H1 (cell line): ENCODE data around the gene OPN1MW3. TPM values are rescaled to one million over a fixed set of nuclear protein-coding genes. Genes with fewer than 3 reads are reported as not detected.

Experiments
- CTCF ChIA-PET: fragments of 300-600 bp; sonication (Branson Sonifier 250); formaldehyde crosslinking; loops from one replicate; lab custom pipeline; 2021; ENCODE audit not compliant: partially characterized antibody; lab: Charles Lee
- POLR2A ChIA-PET: fragments of 300-600 bp; sonication (Branson Sonifier 250); formaldehyde crosslinking; loops from one replicate; lab custom pipeline; 2021; ENCODE audit warnings: inconsistent platforms; ENCODE audit not compliant: partially characterized antibody; lab: Charles Lee
- DNase-seq, 2 experiments: peaks; one replicate each; pipeline versions ENCODE4 v3.0.0 to v3.0.0-alpha.2; 2010 to 2022; ENCODE audit warnings: low spot score in 2 of 2, low read depth in 1 of 2, mixed read lengths in 1 of 2
- FAIRE-seq: peaks from 2 replicates; lab custom pipeline; 2011; peaks lifted over from hg19 to GRCh38; lab: Jason Lieb, UNC
- H2AFZ ChIP-seq: 2 replicates; pipeline ENCODE4 v1.8.1; 2012; ENCODE audit warnings: low read length, inconsistent platforms
- H2AK5ac ChIP-seq: 2 replicates; pipeline ENCODE4 v1.6.1; 2013; ENCODE audit warnings: low read depth, low read length
- H2BK120ac ChIP-seq: replicated peaks from 2 replicates; pipeline ENCODE3; 2013; ENCODE audit warnings: low read depth, low read length, inconsistent platforms
- H2BK12ac ChIP-seq: 2 replicates; pipeline ENCODE4 v1.6.1; 2013; ENCODE audit warnings: low read depth, low read length
- H2BK15ac ChIP-seq: 2 replicates; pipeline ENCODE4 v1.6.1; 2013; ENCODE audit warnings: low read length
- H2BK20ac ChIP-seq: 2 replicates; pipeline ENCODE4 v1.6.1; 2013; ENCODE audit warnings: low read length
- H2BK5ac ChIP-seq: 2 replicates; pipeline ENCODE4 v1.6.1; 2013; ENCODE audit warnings: low read depth, low read length
- H3K14ac ChIP-seq: 2 replicates; pipeline ENCODE4 v1.6.1; 2013; ENCODE audit warnings: inconsistent platforms; ENCODE audit not compliant: insufficient read length
- H3K18ac ChIP-seq: 2 replicates; pipeline ENCODE4 v1.6.1; 2013; ENCODE audit warnings: low read length; ENCODE audit errors: extremely low read depth
- H3K23ac ChIP-seq: 2 replicates; pipeline ENCODE4 v1.6.1; 2013; ENCODE audit warnings: inconsistent platforms; ENCODE audit not compliant: insufficient read length
- H3K23me2 ChIP-seq: 2 replicates; pipeline ENCODE4 v1.6.1; 2013; ENCODE audit warnings: low read depth, low read length
- H3K27ac ChIP-seq: 2 replicates; pipeline ENCODE4 v1.6.1; 2011; ENCODE audit warnings: low read depth, low read length, inconsistent platforms
- H3K27me3 ChIP-seq, 4 experiments: replicated peaks in 1 of 4; 1 replicate in 1 of 4; 2 replicates in 3 of 4; pipeline versions ENCODE4 v1.6.1 to v1.8.1; 2011 to 2013; ENCODE audit warnings: low read length in 3 of 4, mild to moderate bottlenecking in 3 of 4, inconsistent platforms in 2 of 4, mixed read lengths in 2 of 4, moderate library complexity in 1 of 4; ENCODE audit not compliant: control insufficient read depth in 3 of 4, insufficient read depth in 3 of 4; ENCODE audit errors: extremely low read depth in 1 of 4
- H3K36me3 ChIP-seq, 4 experiments: 2 replicates each; pipeline versions ENCODE4 v1.6.1 to v1.8.1; 2011 to 2013; ENCODE audit warnings: mild to moderate bottlenecking in 4 of 4, low read length in 3 of 4, moderate library complexity in 2 of 4, control low read depth in 1 of 4, inconsistent platforms in 1 of 4; ENCODE audit not compliant: insufficient read depth in 4 of 4, control insufficient read depth in 2 of 4
- H3K4ac ChIP-seq: replicated peaks from 2 replicates; pipeline ENCODE3; 2013; ENCODE audit warnings: low read length, low read depth, mixed read lengths, inconsistent platforms; ENCODE audit not compliant: insufficient read length
- H3K4me1 ChIP-seq, 4 experiments: replicated peaks in 1 of 4; 1 replicate in 1 of 4; 2 replicates in 3 of 4; pipeline versions ENCODE4 v1.6.1 to v1.8.1; 2011 to 2013; ENCODE audit warnings: low read length in 3 of 4, inconsistent platforms in 2 of 4, mixed read lengths in 1 of 4; ENCODE audit not compliant: insufficient read depth in 4 of 4, control insufficient read depth in 3 of 4
- H3K4me2 ChIP-seq, 2 experiments: 2 replicates each; pipeline versions ENCODE4 v1.6.1 to v1.8.1; 2011 to 2013; ENCODE audit warnings: low read depth in 2 of 2, low read length in 2 of 2, control low read depth in 1 of 2, inconsistent platforms in 1 of 2, mild to moderate bottlenecking in 1 of 2; ENCODE audit not compliant: insufficient read depth in 1 of 2
- H3K4me3 ChIP-seq, 4 experiments: fragments of 200-600, 300-600 bp in 1 of 4; sonication (generic), shearing (Covaris generic), sonication (Bioruptor Twin) in 1 of 4; 2 replicates each; pipeline versions ENCODE4 v1.5.1 to v1.8.1; 2011 to 2016; ENCODE audit warnings: low read length in 4 of 4, low read depth in 3 of 4, control low read depth in 2 of 4, inconsistent platforms in 2 of 4, mild to moderate bottlenecking in 2 of 4, mixed read lengths in 1 of 4, moderate library complexity in 1 of 4; ENCODE audit not compliant: insufficient read depth in 2 of 4; ENCODE audit errors: extremely low read depth in 1 of 4
- H3K56ac ChIP-seq: replicated peaks from 2 replicates; pipeline ENCODE3; 2013; ENCODE audit warnings: low read depth, mild to moderate bottlenecking, mixed read lengths, low read length, inconsistent platforms; ENCODE audit not compliant: insufficient read length
- H3K79me1 ChIP-seq: 2 replicates; pipeline ENCODE4 v1.6.1; 2013; ENCODE audit warnings: low read depth, low read length, control low read depth
- H3K79me2 ChIP-seq, 2 experiments: 2 replicates each; pipeline versions ENCODE4 v1.6.1 to v1.8.1; 2012 to 2013; ENCODE audit warnings: low read length in 2 of 2, mild to moderate bottlenecking in 2 of 2, inconsistent platforms in 1 of 2; ENCODE audit not compliant: insufficient read depth in 2 of 2, control insufficient read depth in 1 of 2
- H3K9ac ChIP-seq, 4 experiments: replicated peaks in 1 of 4; 1 replicate in 1 of 4; 2 replicates in 3 of 4; pipeline versions ENCODE4 v1.6.1 to v1.8.1; 2011 to 2013; ENCODE audit warnings: low read depth in 3 of 4, low read length in 3 of 4, control low read depth in 2 of 4, mild to moderate bottlenecking in 2 of 4, moderate library complexity in 2 of 4, inconsistent platforms in 1 of 4; ENCODE audit errors: extremely low read depth in 1 of 4
- H3K9me3 ChIP-seq, 2 experiments: 2 replicates each; pipeline versions ENCODE4 v1.6.1 to v1.8.1; 2012 to 2013; ENCODE audit warnings: mild to moderate bottlenecking in 2 of 2, moderate library complexity in 2 of 2, control low read depth in 1 of 2, inconsistent platforms in 1 of 2, low read depth in 1 of 2, low read length in 1 of 2, mixed read lengths in 1 of 2; ENCODE audit not compliant: insufficient read depth in 2 of 2
- H4K20me1 ChIP-seq, 2 experiments: replicated peaks in 1 of 2; 2 replicates each; pipeline versions ENCODE3 to v1.8.1; 2011 to 2013; ENCODE audit warnings: inconsistent platforms in 2 of 2, low read length in 2 of 2, mild to moderate bottlenecking in 1 of 2; ENCODE audit not compliant: insufficient read depth in 2 of 2, control insufficient read depth in 1 of 2
- H4K5ac ChIP-seq: 2 replicates; pipeline ENCODE4 v1.6.1; 2013; ENCODE audit warnings: low read length, low read depth, mixed read lengths, inconsistent platforms; ENCODE audit not compliant: insufficient read length
- H4K8ac ChIP-seq: 2 replicates; pipeline ENCODE4 v1.8.0; 2013; ENCODE audit warnings: mild to moderate bottlenecking, moderate library complexity, low read length, inconsistent platforms; ENCODE audit not compliant: insufficient read depth; ENCODE audit errors: extremely low read depth
- H4K91ac ChIP-seq: replicated peaks from 2 replicates; pipeline ENCODE3; 2013; ENCODE audit warnings: low read length, mixed read lengths, inconsistent platforms; ENCODE audit not compliant: insufficient read length
- CEBPB ChIP-seq: IDR thresholded peaks from 2 replicates; pipeline ENCODE4 v1.6.1; 2012; ENCODE audit warnings: low read depth, low read length
- RAD21 ChIP-seq, 2 experiments: IDR thresholded peaks in 1 of 2; conservative IDR thresholded peaks in 1 of 2; 2 replicates each; pipeline ENCODE4 v1.6.1; 2011; ENCODE audit warnings: low read depth in 2 of 2, low read length in 2 of 2, improper control_type of control experiment in 1 of 2, inconsistent platforms in 1 of 2, mild to moderate bottlenecking in 1 of 2, moderate library complexity in 1 of 2
- SAP30 ChIP-seq: fragments of 300-600 bp; sonication (generic); IDR thresholded peaks from 2 replicates; pipeline ENCODE4 v1.7.1; 2012; ENCODE audit warnings: low read length, moderate library complexity, mild to moderate bottlenecking, inconsistent platforms; ENCODE audit not compliant: insufficient read depth, insufficient replicate concordance
- SIN3A ChIP-seq, 2 experiments: IDR thresholded peaks in 1 of 2; conservative IDR thresholded peaks in 1 of 2; 2 replicates each; pipeline ENCODE4 v1.6.1; 2011 to 2012; ENCODE audit warnings: low read length in 2 of 2, improper control_type of control experiment in 1 of 2, low read depth in 1 of 2, mild to moderate bottlenecking in 1 of 2
- YY1 ChIP-seq: IDR thresholded peaks from 2 replicates; pipeline ENCODE4 v1.6.1; 2011; ENCODE audit warnings: low read depth, mild to moderate bottlenecking, low read length
- WGBS, 2 experiments: shearing (Covaris generic) in 1 of 2; methylation state at CpG; one replicate each; pipeline versions ENCODE4 v1.1.6 to v1.1.7; 2013 to 2015; ENCODE audit warnings: low lambda C conversion rate in 2 of 2, mixed read lengths in 2 of 2, inconsistent platforms in 1 of 2, low coverage in 1 of 2, missing lambda C conversion rate in 1 of 2; ENCODE audit not compliant: insufficient replicate concordance in 2 of 2, insufficient coverage in 1 of 2, insufficient read length in 1 of 2; ENCODE audit errors: extremely low coverage in 1 of 2, missing lambda C conversion rate in 1 of 2; 5-methylcytosine and 5-hydroxymethylcytosine counted together
- polyA plus RNA-seq, 7 experiments: library from polyadenylated mRNA; depleted of rRNA in 3 of 7; stranded (reverse) in 5 of 7; unstranded in 2 of 7; fragments of >200 nt in 5 of 7; fragments of 200-250 nt in 2 of 7; gene quantifications; 1 replicate in 5 of 7; 2 replicates in 1 of 7; 4 replicates in 1 of 7; pipeline versions ENCODE4 v1.2.1 to v1.2.3, GENCODE V29; 2011 to 2013; ENCODE audit warnings: missing spikeins in 2 of 7, mixed read lengths in 2 of 7
- total RNA-seq: library from RNA; stranded (reverse); fragmentation: NEBNext Ultra II Directional; extraction: Animal tissue kit (Norgen Biotek cat#: 25700); gene quantifications from 2 replicates; pipeline ENCODE4 v1.2.1, GENCODE V29; 2021

Gene OPN1MW3
- total and polyA plus RNA-seq, 2 of the 8 experiments (the other 6 are each of a cell fraction or from before 2014, with no cell fraction given) = not detected

- Histone ChIP-seq H3K23ac (no peak overlapping the region), H2BK15ac (no peak overlapping the region), H4K20me1 (no peaks in the 10 kb centered on the region), H2BK5ac (no peak overlapping the region), H3K79me2 (no peaks in the 10 kb centered on the region), H3K36me3 (no peaks in the 10 kb centered on the region), H2AFZ (no peak overlapping the region), H2AK5ac (no peak overlapping the region), H3K27ac (no peak overlapping the region), H3K23me2 (no peaks in the 10 kb centered on the region), H3K4me3 (no peak overlapping the region), H3K27me3 (no peaks in the 10 kb centered on the region), H2BK120ac (no peak overlapping the region), H2BK12ac (no peak overlapping the region), H4K8ac (no peak overlapping the region), H3K56ac (no peak overlapping the region), H3K14ac (no peak overlapping the region), H3K9me3 (no peaks in the 10 kb centered on the region), H3K9ac (no peak overlapping the region), H3K4me2 (no peak overlapping the region), H2BK20ac (no peak overlapping the region), H3K4me1 (peaks cover 0 to 3% (median 0%) of the 10 kb centered on the region in 4 experiments; a peak in 1 of 7 replicates), H3K4ac (no peak overlapping the region), H4K5ac (no peak overlapping the region), H3K79me1 (no peaks in the 10 kb centered on the region), H3K18ac (no peak overlapping the region), H4K91ac (no peak overlapping the region)
- no peak for FAIRE-seq
- ChIA-PET POLR2A (no interaction called here), CTCF (interaction anchor here (1.2 to 1.6 kb wide), 6 partner anchors 9 to 64 kb away, joined by 4 to 6 read pairs (median 5); no protein-coding TSS in a partner anchor)
- 84% methylated on average over 11 of the region's 16 CpGs; no CpG with 5 or more reads in 1 of the 2 experiments for WGBS, 2 experiments
- DNase-seq = no peak
- TF ChIP-seq RAD21 (IDR thresholded peaks at IDR 0.05 in 1 of 2, conservative IDR thresholded peaks at IDR 0.05 in 1 of 2; ENCODE audit: low read depth in 2 of 2, low read length in 2 of 2) (no peak), SAP30 (no peak), YY1 (no peak), SIN3A (conservative IDR thresholded peaks at IDR 0.05 in 1 of 2, IDR thresholded peaks at IDR 0.05 in 1 of 2; ENCODE audit: low read depth in 1 of 2, low read length in 2 of 2) (no peak), CEBPB (no peak)
- TF ChIP-seq, all 59 proteins: peak for 0
These were observed 51.8 kb downstream of the OPN1MW3 start for GRCh38 chrX:154309041-154309775.
